Heart right ventricle (tissue), 16 donors: ENCODE results near the gene IRF3. TPM values are rescaled to one million over a fixed set of nuclear protein-coding genes. Genes with fewer than 3 reads are reported as not detected.

Source experiments
- ATAC-seq, 8 donors: fragments of 200-7000 bp; cut with Tn5 transposase; one replicate each; pipeline ENCODE4 v1.9.1; 2020; ENCODE audit warnings: mild to moderate bottlenecking in 8 of 8, moderate library complexity in 8 of 8, moderate number of reproducible peaks in 1 of 8
- DNase-seq, 2 donors: peaks; one replicate each; pipeline ENCODE4 v3.0.0-alpha.2; 2020
- H3K27ac ChIP-seq, 10 donors: fragments of 200-600 bp; sonication (generic) in 2 of 10; one replicate each; pipeline versions ENCODE4 v1.5.0 to v1.8.0; 2020 to 2022; ENCODE audit warnings: mild to moderate bottlenecking in 3 of 10
- H3K27me3 ChIP-seq, 7 donors: fragments of 200-600 bp; one replicate each; pipeline ENCODE4 v1.8.0; 2021 to 2022; ENCODE audit warnings: mild to moderate bottlenecking in 2 of 7
- H3K36me3 ChIP-seq, 9 donors: fragments of 200-600 bp; sonication (generic) in 1 of 9; one replicate each; pipeline versions ENCODE4 v1.5.0 to v1.8.0; 2020 to 2022; ENCODE audit warnings: mild to moderate bottlenecking in 2 of 9
- H3K4me1 ChIP-seq, 9 donors: fragments of 200-600 bp; sonication (generic) in 1 of 9; one replicate each; pipeline versions ENCODE4 v1.5.0 to v1.8.0; 2020 to 2022; ENCODE audit warnings: mild to moderate bottlenecking in 4 of 9
- H3K4me3 ChIP-seq, 10 donors: fragments of 200-600 bp; sonication (generic) in 2 of 10; one replicate each; pipeline versions ENCODE4 v1.5.0 to v1.8.0; 2020 to 2022; ENCODE audit warnings: mild to moderate bottlenecking in 7 of 10, moderate library complexity in 2 of 10
- H3K9me3 ChIP-seq, 11 donors: fragments of 200-600 bp in 10 of 11; sonication (generic) in 2 of 11; one replicate each; pipeline versions ENCODE4 v1.5.0 to v1.8.0; 2013 to 2022; ENCODE audit warnings: mild to moderate bottlenecking in 2 of 11, control low read depth in 1 of 11, moderate library complexity in 1 of 11
- WGBS, 2 donors: extraction: QIAGEN DNeasy Blood & Tissue Kit; methylation state at CpG; one replicate each; pipeline ENCODE4 v1.1.7; 2013; ENCODE audit warnings: inconsistent platforms in 1 of 2; 5-methylcytosine and 5-hydroxymethylcytosine counted together
- intact Hi-C, 10 donors: fragments of 100-400 bp; cut with DNase I; formaldehyde crosslinking; loops; one replicate each; pipeline versions ENCODE4 v1.11.1 to v1.14.2; 2022
- polyA plus RNA-seq, 2 donors: library from polyadenylated mRNA; stranded (reverse); fragments of 200-250 nt; gene quantifications; one replicate each; pipeline ENCODE4 v1.2.3, GENCODE V29; 2013
- total RNA-seq, 10 donors: library from RNA; stranded (reverse); fragmentation: NEBNext Ultra II Directional in 3 of 10; extraction: Animal tissue kit (Norgen Biotek cat#: 25700) in 3 of 10; gene quantifications; one replicate each; pipeline versions ENCODE4 v1.2.1 to v1.2.4, GENCODE V29; 2021 to 2023
- TF ChIP-seq, protein P1 (sequence below), 9 donors: fragments of 200-600 bp; sonication (generic) in 2 of 9; IDR thresholded peaks; one replicate each; pipeline versions ENCODE4 v1.5.0 to v1.8.0; 2021 to 2022; ENCODE audit warnings: antibody characterized with exemption in 9 of 9, mild to moderate bottlenecking in 5 of 9, moderate library complexity in 1 of 9
- donor health status: Arrhythmogenic right ventricular cardiomyopathy.
- donor health status: ischemic (EF 13 %, LVEDD 7.1; RV severe dilation, severe dysfunction).
- donor health status: healthy with polysubstance abuse.
- donor health status: DM: no; HTN: yes; CAD: no.
- donor health status: DM: no; HTN: no; CAD: no.
- donor health status: ischemic (EF 25% LVEDD 6.9; RV normal size, moderate dysfunction).
- donor health status: ischemic (EF 25% LVEDD 5.7; RV mildly dilated, moderate dysfunction).
- donor health status: healthy.
- donor health status: DM: yes; HTN: yes; CAD: no.
- donor health status: Ischemic cardiomyopathy.
- donor health status: ischemic (EF 35%, LVEDD 5.7; RV mildly dilated, moderate dysfunction).
- donor health status: nonischemic (EF 11% LVEDD 7.7; RV severe dilation, severe dysfunction).
- donor health status: DM: yes; HTN: yes; CAD: no.
- donor health status: PGD.
- donor health status: ischemic (EF 29% LVEDD 5.4; RV normal size, mild dysfunction).
- donor health status: nonischemic (EF 23%, LVEDD 6.1; RV moderate dilation, normal function).

Gene IRF3
- total and polyA plus RNA-seq, 12 donors, result 22.3 to 84.2 (median 25.4) TPM

DNA sequence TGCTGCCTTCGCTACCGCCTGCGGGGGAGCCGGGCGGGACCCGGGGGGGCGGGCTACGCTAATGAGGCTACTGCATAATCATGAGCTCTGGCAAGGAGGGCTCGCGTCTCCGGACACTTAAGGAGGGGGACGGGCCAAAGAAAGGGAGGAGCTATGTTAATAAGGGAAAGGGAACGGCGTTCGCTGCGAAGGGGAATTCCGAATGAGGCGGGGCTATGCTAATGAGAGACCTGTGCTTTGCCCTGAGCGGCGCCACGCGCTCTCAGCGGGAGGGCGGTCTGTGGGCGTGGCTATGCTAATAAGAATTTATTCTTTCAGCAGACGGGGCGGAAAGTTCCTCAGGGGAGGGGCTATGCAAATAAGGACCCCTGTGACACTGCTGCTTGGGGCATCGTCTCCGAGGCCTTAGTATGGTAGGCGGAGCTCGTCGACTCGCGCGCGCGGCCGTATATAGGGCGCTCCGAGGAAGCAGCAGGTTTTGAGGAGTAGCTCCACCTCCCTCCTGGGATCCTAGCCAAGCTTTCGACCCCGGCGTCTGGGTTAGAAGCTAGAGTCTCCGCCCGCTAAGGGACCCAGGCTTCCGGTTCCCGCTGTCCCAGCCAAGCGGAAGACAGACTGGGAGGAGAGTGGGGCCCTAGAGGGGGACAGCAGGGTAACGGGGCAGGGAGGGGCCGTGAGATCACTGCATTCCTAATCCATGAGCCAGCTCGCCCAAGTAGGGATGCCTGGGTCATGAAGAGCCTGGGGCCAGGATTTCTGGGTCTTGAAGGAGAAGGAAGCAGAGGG, 25.4 kb downstream of the IRF3 start, which contains the start of gene RRAS:
TSS of gene RRAS (minus strand) at position 31 of the 786 bp plus-strand sequence. CDS start 45 bp downstream, outside the sequence.
- intact Hi-C loops, result loop anchor here in 4 of 10 donors (1.0 to 2.0 kb wide), 4 partner anchors 36 to 50 kb away; partner anchors contain the start of genes PRR12 (in 2 of the 4) and PRMT1 (in 1 of the 4)
- TF ChIP-seq, protein P1, sequence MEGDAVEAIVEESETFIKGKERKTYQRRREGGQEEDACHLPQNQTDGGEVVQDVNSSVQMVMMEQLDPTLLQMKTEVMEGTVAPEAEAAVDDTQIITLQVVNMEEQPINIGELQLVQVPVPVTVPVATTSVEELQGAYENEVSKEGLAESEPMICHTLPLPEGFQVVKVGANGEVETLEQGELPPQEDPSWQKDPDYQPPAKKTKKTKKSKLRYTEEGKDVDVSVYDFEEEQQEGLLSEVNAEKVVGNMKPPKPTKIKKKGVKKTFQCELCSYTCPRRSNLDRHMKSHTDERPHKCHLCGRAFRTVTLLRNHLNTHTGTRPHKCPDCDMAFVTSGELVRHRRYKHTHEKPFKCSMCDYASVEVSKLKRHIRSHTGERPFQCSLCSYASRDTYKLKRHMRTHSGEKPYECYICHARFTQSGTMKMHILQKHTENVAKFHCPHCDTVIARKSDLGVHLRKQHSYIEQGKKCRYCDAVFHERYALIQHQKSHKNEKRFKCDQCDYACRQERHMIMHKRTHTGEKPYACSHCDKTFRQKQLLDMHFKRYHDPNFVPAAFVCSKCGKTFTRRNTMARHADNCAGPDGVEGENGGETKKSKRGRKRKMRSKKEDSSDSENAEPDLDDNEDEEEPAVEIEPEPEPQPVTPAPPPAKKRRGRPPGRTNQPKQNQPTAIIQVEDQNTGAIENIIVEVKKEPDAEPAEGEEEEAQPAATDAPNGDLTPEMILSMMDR (IDR thresholded peaks at IDR 0.05), result no peak
- DNase-seq (peak; percentile 98 to 100), ATAC-seq (peak; percentile 68 to 84 (median 78))
- H3K4me1 ChIP-seq, result peaks cover 2 to 75% (median 62%) of the 10 kb centered on the region in 9 donors
- H3K27me3 ChIP-seq, result no peaks in the 10 kb centered on the region
- peak within 1 kb of the TSS; percentile 47 to 95 (median 88) for H3K4me3 ChIP-seq
- H3K27ac ChIP-seq, result peak within 1 kb of the TSS; percentile 96 to 100 (median 99)
- WGBS, 2 donors, result 0% methylated on average over 50 to 51 of the region's 51 CpGs
- H3K36me3 ChIP-seq, result peaks cover 0 to 22% (median under 1%) of the 10 kb centered on the region in 9 donors
- H3K9me3 ChIP-seq, result no peaks in the 10 kb centered on the region

DNA sequence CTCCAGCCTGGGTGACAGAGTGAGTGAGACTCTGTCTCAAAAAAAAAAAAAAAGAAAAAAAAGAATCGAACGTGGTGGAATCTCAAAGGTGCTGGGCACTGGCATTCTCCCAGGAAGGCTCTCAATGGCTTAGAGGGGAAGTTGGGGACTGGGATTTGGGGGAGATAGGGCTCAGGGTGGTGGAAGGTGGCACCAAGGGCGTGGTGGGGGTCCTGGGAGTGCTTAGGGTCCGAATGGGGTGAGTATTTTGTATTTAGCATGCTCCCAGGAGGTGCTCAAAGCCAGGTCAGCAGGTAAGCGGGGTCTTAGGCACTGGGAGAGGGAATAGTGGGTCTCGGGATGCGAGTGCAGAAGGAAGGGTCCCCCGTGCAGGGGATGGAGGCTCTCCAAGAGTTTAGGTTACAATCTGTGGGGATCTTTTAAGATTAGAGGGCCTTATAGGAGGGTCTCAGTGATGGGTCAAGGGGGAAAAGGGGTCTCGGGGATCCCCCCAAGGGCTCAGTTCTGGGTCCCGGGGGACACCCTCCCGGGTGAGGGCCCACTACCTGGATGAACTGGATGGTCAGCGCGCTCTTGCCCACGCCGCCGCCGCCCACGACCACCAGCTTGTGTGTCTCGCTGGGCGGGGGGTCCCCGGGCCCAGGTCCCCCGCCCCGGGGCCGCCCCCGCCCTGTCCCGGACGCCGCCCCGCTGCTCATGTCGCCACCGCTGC, 26.1 kb downstream of the IRF3 start:
- TF ChIP-seq, protein P1 (IDR thresholded peaks at IDR 0.05), result no peak
- peak overlapping the region; percentile 96 to 100 (median 99) for H3K27ac ChIP-seq
- H3K4me3 ChIP-seq, result peak overlapping the region; percentile 47 to 95 (median 85)
- DNase-seq (peak in 1 of 2 donors; percentile 47), ATAC-seq (no peak)
- H3K9me3 ChIP-seq, result no peaks in the 10 kb centered on the region
- H3K4me1 ChIP-seq, result peaks cover 0 to 72% (median 60%) of the 10 kb centered on the region in 9 donors
- H3K36me3 ChIP-seq, result peaks cover 0 to 24% (median 3%) of the 10 kb centered on the region in 9 donors
- no peaks in the 10 kb centered on the region for H3K27me3 ChIP-seq
- 4% methylated on average over 27 to 31 of the region's 31 CpGs for WGBS, 2 donors
- intact Hi-C loops, result loop anchor here in 7 of 10 donors (1.0 to 5.0 kb wide), 6 partner anchors 37 to 49 kb away; partner anchors contain the start of genes PRR12 (in 5 of the 7) and PRMT1 (in 1 of the 7)

DNA sequence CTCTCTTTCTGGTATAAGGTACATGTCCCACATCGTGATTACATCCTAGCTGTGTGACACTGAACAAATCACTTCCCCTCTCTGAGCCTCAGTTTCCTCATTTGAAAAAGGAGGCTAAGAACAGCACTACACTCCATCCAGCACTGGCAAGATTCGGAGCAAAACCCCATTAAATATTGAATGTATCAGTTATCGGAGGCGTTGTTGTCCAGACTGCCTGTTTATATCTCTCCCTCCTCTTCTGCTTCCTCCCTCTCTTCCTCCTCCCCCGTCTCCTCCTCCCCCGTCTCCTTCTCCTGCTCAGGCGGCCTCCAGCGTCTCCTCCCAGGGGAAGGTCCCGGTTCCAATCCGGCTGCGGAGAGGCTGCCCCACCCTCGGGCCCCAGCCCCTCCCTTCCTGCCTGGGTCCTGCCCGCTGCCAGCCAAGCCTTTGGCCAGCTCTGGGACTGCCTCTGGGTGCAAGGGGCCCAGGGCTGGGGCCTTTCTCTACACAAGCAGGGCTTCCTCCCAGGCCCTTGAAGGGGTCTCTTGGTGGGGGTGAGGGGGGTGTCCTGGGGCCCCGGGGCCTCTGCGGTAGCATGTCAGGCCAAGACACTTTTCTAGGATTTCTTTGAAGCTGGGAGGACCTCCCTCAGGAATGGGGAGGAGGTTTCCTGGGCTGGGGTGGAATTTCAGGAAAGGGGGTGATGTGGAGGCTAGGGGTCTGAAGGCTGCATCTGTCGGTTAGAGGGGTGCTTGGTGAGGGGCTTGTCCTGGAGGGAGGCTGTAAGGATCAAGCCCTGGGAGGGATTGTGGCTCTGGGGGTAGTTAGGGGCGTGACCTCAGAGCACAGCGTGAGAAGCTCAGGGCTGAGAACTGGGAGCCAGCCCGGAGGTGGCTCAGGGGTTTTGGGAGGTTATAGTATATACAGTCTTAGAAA, 27.6 kb downstream of the IRF3 start:
- H3K27me3 ChIP-seq, result no peaks in the 10 kb centered on the region
- H3K27ac ChIP-seq, result peak overlapping the region; percentile 96 to 100 (median 99)
- peak; percentile 92 for DNase-seq
- peak in 7 of 8 donors; percentile 3 to 21 (median 7) for ATAC-seq
- peaks cover 0 to 24% (median 3%) of the 10 kb centered on the region in 9 donors for H3K36me3 ChIP-seq
- 9 to 19% methylated on average over 19 of the region's 19 CpGs for WGBS, 2 donors
- intact Hi-C loops, result loop anchor here in 5 of 10 donors (1.0 to 5.0 kb wide), 3 partner anchors 45 to 46 kb away; partner anchors contain the start of gene PRR12 (in 3 of the 5)
- peak overlapping the region; percentile 20 to 95 (median 85) for H3K4me3 ChIP-seq
- TF ChIP-seq, protein P1 (IDR thresholded peaks at IDR 0.05), result no peak
- H3K4me1 ChIP-seq, result peaks cover 0 to 59% (median 47%) of the 10 kb centered on the region in 9 donors
- H3K9me3 ChIP-seq, result no peaks in the 10 kb centered on the region
